Erythroblast (primary cell): ENCODE data around the gene TMEM131L.
A peak's percentile ranks its signal among the peaks of the same experiment; 100 is the strongest.
"Not testable (repeated sequence)": the region's sequence is repeated elsewhere in the genome, so short reads cannot be mapped to it uniquely, and the experiment has no call there.

Experiments
- DNase-seq, 2 experiments: peaks; one replicate each; lab custom pipeline; 2025; lab: John Stamatoyannopoulos, UW
- GATA1 ChIP-seq: IDR thresholded peaks from 2 replicates; pipeline ENCODE4 v1.6.1; 2011; ENCODE audit warnings: low read depth, mild to moderate bottlenecking, control low read depth, low read length, moderate library complexity
- POLR2A ChIP-seq: IDR thresholded peaks from 2 replicates; pipeline ENCODE4 v1.6.1; 2011; ENCODE audit warnings: mild to moderate bottlenecking, low read length

The TMEM131L gene

DNA sequence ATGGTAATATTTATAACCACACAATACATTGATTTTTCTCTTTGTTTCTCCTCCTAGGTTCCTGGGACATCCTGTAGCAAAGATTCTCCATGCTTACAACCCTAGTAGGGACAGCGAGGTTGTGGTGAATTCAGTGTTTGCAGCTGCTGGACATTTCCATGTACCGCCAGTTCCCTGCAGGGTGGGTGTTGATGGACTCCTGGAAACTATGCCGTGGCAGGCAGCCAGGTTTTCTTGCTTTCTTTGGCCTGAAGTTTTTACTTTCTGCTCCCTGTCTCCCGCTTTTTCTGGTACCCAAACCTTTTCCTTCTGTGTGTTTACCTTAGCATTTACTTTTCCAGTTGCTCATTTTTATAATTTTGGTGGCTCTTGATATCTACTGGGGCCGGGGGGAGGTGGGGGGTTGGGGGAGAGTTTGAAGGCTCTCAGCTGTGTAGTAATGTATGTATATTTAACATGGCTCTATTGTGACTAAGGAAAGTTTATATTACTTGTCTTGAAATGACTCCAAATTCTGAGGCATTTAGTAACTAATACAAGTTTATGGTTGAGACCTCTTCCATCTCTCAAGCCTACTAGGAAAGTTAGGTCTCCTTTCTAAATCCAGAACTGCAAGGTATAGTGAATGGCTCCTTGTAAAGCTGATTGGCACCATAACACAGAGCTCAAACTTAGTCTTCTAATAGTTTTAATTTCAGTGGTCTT, 89.7 kb downstream of the TMEM131L start:
- no peak for DNase-seq
- TF ChIP-seq GATA1 (no peak), POLR2A (no peak)

- TF ChIP-seq POLR2A (no peak), GATA1 (no peak)
- no peak for DNase-seq
Observed at GRCh38 chr4:153556435-153556815, 90.3 kb downstream of the TMEM131L start.

DNA sequence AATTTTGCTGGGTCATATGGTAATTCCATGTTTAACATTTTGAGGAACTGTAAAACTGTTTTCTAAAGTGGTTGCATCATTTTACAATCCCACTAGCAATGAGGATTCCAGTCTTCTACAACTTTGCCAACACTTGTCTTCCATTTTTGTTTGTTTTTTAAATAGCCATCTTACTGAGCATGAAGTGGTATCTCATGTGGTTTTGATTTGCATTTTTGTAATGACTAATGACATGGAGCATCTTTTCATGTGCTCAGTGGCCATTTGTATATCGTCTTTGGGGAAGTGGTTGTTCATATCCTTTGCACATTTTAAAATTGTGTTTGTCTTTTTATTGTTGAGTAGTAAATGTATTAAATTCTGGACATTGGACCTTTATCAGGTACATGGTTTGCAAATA, 94.7 kb downstream of the TMEM131L start:
- no peak for DNase-seq
- TF ChIP-seq POLR2A (no peak), GATA1 (no peak)

GRCh38 chr4:153564630-153565525, 98.7 kb downstream of the TMEM131L start:
- peak; percentile 18 to 43 for DNase-seq
- TF ChIP-seq GATA1 (no peak), POLR2A (no peak)

DNA sequence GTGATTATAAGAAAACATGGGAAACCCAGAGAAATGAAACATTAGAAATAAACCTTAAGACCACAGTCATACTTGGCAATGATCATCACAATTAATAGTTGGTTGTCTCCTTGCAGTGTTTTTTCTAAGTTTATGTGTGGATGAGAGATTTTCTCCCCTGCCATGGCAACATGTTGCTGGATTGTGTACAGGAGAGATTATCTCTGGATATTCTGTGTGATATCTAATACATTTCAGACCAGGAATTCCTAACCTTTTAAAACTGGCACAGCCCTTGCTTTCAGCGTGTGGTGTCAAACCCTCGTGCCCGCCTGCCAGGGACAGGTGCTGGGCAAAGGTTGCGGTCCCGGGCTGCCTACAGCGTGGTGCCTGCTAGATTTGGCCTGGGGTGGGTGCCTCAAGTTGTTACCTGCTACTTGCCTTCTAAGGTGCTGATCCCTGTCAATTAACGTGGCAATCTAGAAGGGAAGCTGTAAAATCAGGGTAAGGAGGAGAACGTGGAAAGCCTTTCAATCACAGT, 100.5 kb downstream of the TMEM131L start:
- no peak for DNase-seq
- TF ChIP-seq GATA1 (no peak), POLR2A (no peak)

- not testable (repeated sequence) for DNase-seq
Observed at GRCh38 chr4:153567660-153568059, 101.5 kb downstream of the TMEM131L start.

GRCh38 chr4:153570228-153570973, 104.2 kb downstream of the TMEM131L start:
- TF ChIP-seq POLR2A: no peak
- no peak for TF ChIP-seq GATA1
- no peak for DNase-seq

- TF ChIP-seq GATA1: no peak
- no peak for TF ChIP-seq POLR2A
- DNase-seq: no peak
Observed at GRCh38 chr4:153571006-153571545, 104.9 kb downstream of the TMEM131L start.

- no peak for DNase-seq
- TF ChIP-seq GATA1 (no peak), POLR2A (no peak)
Observed at GRCh38 chr4:153572609-153573008, 106.4 kb downstream of the TMEM131L start.

DNA sequence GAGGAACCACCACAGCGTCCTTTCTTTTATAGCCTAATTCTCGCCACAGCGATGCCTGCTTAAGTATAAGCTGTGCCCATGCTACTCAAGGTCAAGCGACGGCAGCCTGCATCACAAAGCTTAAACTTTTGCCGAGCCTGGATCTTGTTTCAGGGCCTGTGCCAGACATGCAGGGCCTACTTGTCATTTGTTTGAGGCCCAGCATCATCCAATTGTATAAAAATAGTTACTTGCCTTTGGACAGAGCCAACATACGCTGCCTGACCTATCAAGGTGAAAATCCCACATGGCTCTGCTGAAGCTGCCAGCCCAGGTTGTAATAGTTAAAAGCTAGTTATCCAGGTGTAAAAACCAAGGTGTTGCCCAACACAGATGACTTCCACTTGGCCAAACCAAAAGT, 107.1 kb downstream of the TMEM131L start:
- TF ChIP-seq GATA1: no peak
- no peak for TF ChIP-seq POLR2A

DNA sequence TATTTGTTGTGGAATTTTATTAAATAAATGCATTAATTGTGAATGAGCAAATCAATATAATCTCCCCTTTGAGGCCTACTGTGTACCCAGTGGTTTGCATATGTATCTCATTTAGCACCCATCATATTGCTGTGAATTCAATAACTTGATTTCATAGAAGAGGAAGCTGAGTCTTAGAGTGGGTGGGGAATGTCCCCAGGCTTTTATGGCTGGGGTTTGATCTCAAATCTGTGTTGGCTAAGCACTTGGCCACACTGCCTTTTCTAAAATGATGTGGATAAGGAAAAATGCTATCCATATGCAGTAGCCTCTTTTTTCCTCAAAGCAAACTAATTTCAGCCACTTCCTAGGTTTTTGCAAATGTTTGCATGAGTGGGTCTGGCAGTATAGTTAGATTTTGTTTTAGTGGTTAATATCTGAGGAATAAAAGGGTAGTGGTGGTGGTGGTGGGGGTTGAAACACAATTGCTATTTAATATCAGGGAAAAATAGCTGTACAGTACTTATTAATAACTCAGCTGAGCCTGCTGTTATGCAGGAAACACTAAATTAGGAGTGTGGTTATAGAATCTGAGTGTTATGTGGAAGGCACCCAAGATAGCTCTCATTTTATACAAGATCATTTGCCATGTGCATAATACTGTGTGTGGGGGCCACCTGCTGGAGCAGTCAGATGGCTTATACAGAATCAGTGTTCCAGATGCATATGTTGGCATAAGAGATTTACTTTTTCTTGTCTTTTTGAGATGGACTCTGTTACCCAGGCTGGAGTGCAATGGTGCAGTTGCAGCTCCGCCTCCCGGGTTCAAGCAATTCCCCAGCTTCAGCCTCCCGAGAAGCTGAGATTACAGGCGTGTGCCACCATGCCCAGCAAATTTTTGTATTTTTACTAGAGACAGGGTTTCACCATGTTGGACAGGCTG, 108.0 kb downstream of the TMEM131L start:
- TF ChIP-seq GATA1 (no peak), POLR2A (no peak)
- DNase-seq: peak; percentile 67 to 82

More for the DNA sequence above, 107.1 kb downstream of the TMEM131L start:
- no peak for DNase-seq

- no peak for DNase-seq
- no peak for TF ChIP-seq POLR2A
- no peak for TF ChIP-seq GATA1
Observed at GRCh38 chr4:153576443-153576774, 110.2 kb downstream of the TMEM131L start.
